Spleen (tissue), 11 donors: Measurements from ENCODE around the gene BPIFB3. TPM values are rescaled to one million over a fixed set of nuclear protein-coding genes. Genes with fewer than 3 reads are reported as not detected.

Experiments
- DNase-seq: peaks from one replicate; pipeline ENCODE4 v3.0.0-alpha.2; 2020
- H3K27ac ChIP-seq, 8 donors: fragments of 200-600 bp; sonication (generic) in 7 of 8; 1 replicate in 4 of 8; 2 replicates in 4 of 8; pipeline versions ENCODE4 v1.5.0 to v1.8.0; 2016 to 2021; ENCODE audit warnings: inconsistent platforms in 4 of 8, mild to moderate bottlenecking in 4 of 8, moderate library complexity in 1 of 8
- H3K27me3 ChIP-seq, 7 donors: fragments of 200-600 bp; sonication (generic) in 6 of 7; replicated peaks in 1 of 7; 1 replicate in 4 of 7; 2 replicates in 3 of 7; pipeline versions ENCODE4 v1.5.0 to v1.8.0; 2016 to 2021; ENCODE audit warnings: inconsistent platforms in 3 of 7, mild to moderate bottlenecking in 1 of 7
- H3K36me3 ChIP-seq, 6 donors: fragments of 200-600 bp; sonication (generic) in 5 of 6; 1 replicate in 4 of 6; 2 replicates in 2 of 6; pipeline versions ENCODE4 v1.5.0 to v1.8.0; 2016 to 2021; ENCODE audit warnings: inconsistent platforms in 2 of 6
- H3K4me1 ChIP-seq, 6 donors: fragments of 200-600 bp; sonication (generic) in 5 of 6; 1 replicate in 3 of 6; 2 replicates in 3 of 6; pipeline versions ENCODE4 v1.5.0 to v1.8.0; 2016 to 2021; ENCODE audit warnings: inconsistent platforms in 3 of 6
- H3K4me3 ChIP-seq, 8 donors: fragments of 200-600 bp; sonication (generic) in 7 of 8; 1 replicate in 4 of 8; 2 replicates in 4 of 8; pipeline versions ENCODE4 v1.5.0 to v1.8.0; 2016 to 2021; ENCODE audit warnings: inconsistent platforms in 4 of 8, mild to moderate bottlenecking in 4 of 8, moderate library complexity in 2 of 8
- H3K9me3 ChIP-seq, 8 donors: fragments of 200-600 bp; sonication (generic) in 7 of 8; 1 replicate in 4 of 8; 2 replicates in 4 of 8; pipeline versions ENCODE4 v1.5.0 to v1.8.0; 2016 to 2021; ENCODE audit warnings: inconsistent platforms in 4 of 8
- POLR2A ChIP-seq, 3 donors: fragments of 450-650 bp; IDR thresholded peaks; one replicate each; pipeline ENCODE4 v1.5.1; 2017; ENCODE audit warnings: antibody characterized with exemption in 3 of 3, mild to moderate bottlenecking in 1 of 3
- POLR2AphosphoS5 ChIP-seq, 3 donors: sonication (generic); formaldehyde crosslinking; IDR thresholded peaks; one replicate each; pipeline ENCODE4 v1.5.1; 2017; ENCODE audit warnings: antibody characterized with exemption in 3 of 3
- WGBS, 5 donors: extraction: QIAGEN DNeasy Blood & Tissue Kit in 3 of 5; methylation state at CpG; one replicate each; pipeline versions ENCODE4 v1.1.5 to v1.1.7; 2013 to 2018; 5-methylcytosine and 5-hydroxymethylcytosine counted together
- intact Hi-C: fragments of 100-400 bp; cut with DNase I; formaldehyde crosslinking; loops from one replicate; pipeline ENCODE4 v1.15.0; 2023; ENCODE audit warnings: low total_unique reads
- polyA plus RNA-seq, 3 donors: library from polyadenylated mRNA; stranded (reverse); fragments of 200-250 nt; gene quantifications; one replicate each; pipeline ENCODE4 v1.2.1, GENCODE V29; 2013
- total RNA-seq, 7 donors: library from RNA; depleted of rRNA in 3 of 7; stranded (reverse); fragments of >200 nt in 3 of 7; fragmentation: NEBNext Ultra II Directional in 4 of 7; extraction: Animal tissue kit (Norgen Biotek cat#: 25700) in 4 of 7; gene quantifications; one replicate each; pipeline versions ENCODE4 v1.1.0 to v1.2.1, GENCODE V29; 2016 to 2021
- TF ChIP-seq, protein P1 (sequence below), 11 experiments: fragments of 200-600 bp in 7 of 11; fragments of 450-650 bp in 4 of 11; sonication (generic) in 4 of 11; IDR thresholded peaks in 8 of 11; conservative IDR thresholded peaks in 3 of 11; 1 replicate in 7 of 11; 2 replicates in 4 of 11; pipeline versions ENCODE4 v1.4.0 to v1.8.0; 2016 to 2021; ENCODE audit warnings: antibody characterized with exemption in 11 of 11, inconsistent platforms in 4 of 11, mild to moderate bottlenecking in 1 of 11
- donor health status: healthy with polysubstance abuse.
- donor health status: DM: no; HTN: no; CAD: no; lungs with moderate emphysema.
- donor health status: DM: no; HTN: no; CAD: no.
- donor health status: Bipolar disorder and iron deficiency.
- donor health status: healthy.
- donor health status: DM: no; HTN: no; CAD: no.
- donor health status: DM: yes; HTN: yes; CAD: no.

Gene BPIFB3
- total and polyA plus RNA-seq, 10 donors: not detected

DNA sequence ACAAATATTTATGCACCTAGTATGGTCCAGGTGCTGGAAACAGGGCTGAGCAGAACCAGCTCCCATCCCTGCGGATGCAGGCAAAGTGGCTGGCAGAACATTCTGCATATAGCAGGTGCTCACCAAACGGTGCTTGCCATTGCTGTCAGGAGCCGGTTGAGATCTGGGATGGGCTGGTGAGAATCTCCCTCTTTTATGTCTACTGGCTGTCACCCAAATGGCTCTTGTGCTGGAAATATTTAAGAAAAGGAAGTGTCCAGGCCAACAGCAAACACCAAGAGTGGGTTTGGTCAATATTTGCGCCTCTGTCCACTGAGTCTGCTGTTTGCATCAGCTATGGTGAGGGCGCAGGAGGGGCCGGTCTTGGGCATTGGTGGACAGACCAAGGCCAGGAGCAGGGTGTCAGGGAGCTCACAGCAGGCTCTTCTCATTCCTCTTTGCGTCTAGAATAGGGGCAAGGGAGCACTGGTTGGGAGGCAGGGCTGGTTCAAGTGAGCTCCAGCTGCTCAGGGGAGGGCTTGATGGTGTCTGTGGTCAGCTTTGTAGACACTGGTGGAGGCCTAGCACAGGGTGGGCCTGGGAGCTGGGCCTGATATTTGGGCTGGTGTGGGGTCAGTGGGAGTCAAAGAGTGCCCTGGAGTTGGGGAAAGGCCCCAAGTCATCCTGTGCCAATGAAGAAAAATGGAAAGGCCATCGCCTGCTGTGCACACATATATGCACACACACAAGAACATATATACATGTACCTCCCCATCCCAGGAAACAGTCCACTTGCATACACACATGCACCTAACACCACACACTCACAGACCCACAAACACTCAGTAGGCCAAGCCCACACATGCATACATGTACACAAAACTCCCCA, 47.6 kb upstream of the BPIFB3 start:
- no peak overlapping the region for H3K4me3 ChIP-seq
- peak; percentile 57 for DNase-seq
- peaks cover 0 to 10% (median 0%) of the 10 kb centered on the region in 6 donors for H3K4me1 ChIP-seq
- H3K27me3 ChIP-seq: no peaks in the 10 kb centered on the region
- WGBS, 5 donors: 76 to 88% (median 87%) methylated on average over 8 of the region's 8 CpGs
- no peak for TF ChIP-seq POLR2A (IDR thresholded peaks at IDR 0.05)
- TF ChIP-seq POLR2AphosphoS5 (IDR thresholded peaks at IDR 0.05): no peak
- TF ChIP-seq, protein P1, sequence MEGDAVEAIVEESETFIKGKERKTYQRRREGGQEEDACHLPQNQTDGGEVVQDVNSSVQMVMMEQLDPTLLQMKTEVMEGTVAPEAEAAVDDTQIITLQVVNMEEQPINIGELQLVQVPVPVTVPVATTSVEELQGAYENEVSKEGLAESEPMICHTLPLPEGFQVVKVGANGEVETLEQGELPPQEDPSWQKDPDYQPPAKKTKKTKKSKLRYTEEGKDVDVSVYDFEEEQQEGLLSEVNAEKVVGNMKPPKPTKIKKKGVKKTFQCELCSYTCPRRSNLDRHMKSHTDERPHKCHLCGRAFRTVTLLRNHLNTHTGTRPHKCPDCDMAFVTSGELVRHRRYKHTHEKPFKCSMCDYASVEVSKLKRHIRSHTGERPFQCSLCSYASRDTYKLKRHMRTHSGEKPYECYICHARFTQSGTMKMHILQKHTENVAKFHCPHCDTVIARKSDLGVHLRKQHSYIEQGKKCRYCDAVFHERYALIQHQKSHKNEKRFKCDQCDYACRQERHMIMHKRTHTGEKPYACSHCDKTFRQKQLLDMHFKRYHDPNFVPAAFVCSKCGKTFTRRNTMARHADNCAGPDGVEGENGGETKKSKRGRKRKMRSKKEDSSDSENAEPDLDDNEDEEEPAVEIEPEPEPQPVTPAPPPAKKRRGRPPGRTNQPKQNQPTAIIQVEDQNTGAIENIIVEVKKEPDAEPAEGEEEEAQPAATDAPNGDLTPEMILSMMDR (IDR thresholded peaks at IDR 0.05 in 8 of 11, conservative IDR thresholded peaks at IDR 0.05 in 3 of 11): no peak
- no peak overlapping the region for H3K27ac ChIP-seq
- intact Hi-C loops: loop anchor here (5.0 kb wide), 1 partner anchor 104 kb away; no protein-coding TSS in a partner anchor
- no peaks in the 10 kb centered on the region for H3K36me3 ChIP-seq
- H3K9me3 ChIP-seq: peaks cover 0 to 12% (median 8%) of the 10 kb centered on the region in 8 donors

DNA sequence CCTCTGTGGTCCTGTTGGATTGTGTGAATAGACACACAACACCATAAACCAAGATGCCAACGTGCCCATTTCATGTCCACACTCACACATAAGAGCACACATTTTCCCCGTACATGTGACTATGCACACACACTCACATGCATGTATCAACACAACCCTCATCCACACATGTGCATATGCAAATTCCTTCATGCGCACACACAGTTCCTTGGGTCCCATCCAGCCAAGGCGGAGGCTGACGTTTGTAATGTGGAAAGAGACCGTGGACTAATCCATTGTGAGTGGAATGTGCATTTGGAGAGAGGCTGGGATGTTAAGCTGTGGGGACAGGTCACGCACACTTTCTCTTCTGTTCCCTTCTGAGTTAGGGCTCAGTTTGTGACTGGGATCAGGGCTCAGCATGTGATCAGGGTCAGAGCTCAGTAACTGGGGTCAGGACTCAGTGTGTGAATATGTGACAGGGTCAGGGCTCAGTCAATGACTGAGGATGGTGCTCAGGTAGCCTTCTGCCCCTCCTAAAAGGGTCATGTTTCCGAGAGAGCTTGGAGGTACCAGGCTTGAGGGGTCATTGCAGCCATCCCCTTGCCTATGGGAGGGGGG, 46.8 kb upstream of the BPIFB3 start:
- H3K27me3 ChIP-seq: no peaks in the 10 kb centered on the region
- WGBS, 5 donors: 86 to 93% (median 87%) methylated on average over 7 to 8 of the region's 8 CpGs
- no peaks in the 10 kb centered on the region for H3K36me3 ChIP-seq
- H3K27ac ChIP-seq: no peak overlapping the region
- TF ChIP-seq POLR2AphosphoS5 (IDR thresholded peaks at IDR 0.05) (no peak), POLR2A (IDR thresholded peaks at IDR 0.05) (no peak)
- TF ChIP-seq, protein P1 (IDR thresholded peaks at IDR 0.05 in 8 of 11, conservative IDR thresholded peaks at IDR 0.05 in 3 of 11): no peak
- peak; percentile 48 for DNase-seq
- intact Hi-C loops: loop anchor here (5.0 kb wide), 1 partner anchor 105 kb away; no protein-coding TSS in a partner anchor
- H3K4me1 ChIP-seq: peaks cover 0 to 10% (median 0%) of the 10 kb centered on the region in 6 donors
- H3K4me3 ChIP-seq: no peak overlapping the region
- peaks cover 0 to 12% (median 8%) of the 10 kb centered on the region in 8 donors for H3K9me3 ChIP-seq

- Histone ChIP-seq H3K27ac (no peak within 1 kb of the TSS), H3K27me3 (no peaks in the 10 kb centered on the region), H3K9me3 (peaks cover 0 to 12% (median 8%) of the 10 kb centered on the region in 8 donors), H3K36me3 (no peaks in the 10 kb centered on the region), H3K4me3 (no peak within 1 kb of the TSS), H3K4me1 (peaks cover 0 to 10% (median 0%) of the 10 kb centered on the region in 6 donors)
- intact Hi-C loops: loop anchor here (5.0 kb wide), 1 partner anchor 105 kb away; no protein-coding TSS in a partner anchor
- 86 to 99% (median 92%) methylated on average over 7 to 11 of the region's 11 CpGs for WGBS, 5 donors
- TF ChIP-seq POLR2AphosphoS5 (IDR thresholded peaks at IDR 0.05) (no peak), POLR2A (IDR thresholded peaks at IDR 0.05) (no peak)
- TF ChIP-seq, protein P1 (IDR thresholded peaks at IDR 0.05 in 8 of 11, conservative IDR thresholded peaks at IDR 0.05 in 3 of 11): no peak
- peak; percentile 57 for DNase-seq
Observed at GRCh38 chr20:33007376-33008335, 46.0 kb upstream of the BPIFB3 start, which contains the start of gene BPIFB2. Gene BPIFB2 (plus strand): TSS chr20:33007704. CDS start chr20:33008575, 871 bp downstream.
